ENCODE data around the gene DIPK1B. TPM values are rescaled to one million over a fixed set of nuclear protein-coding genes. Genes with fewer than 3 reads are reported as not detected.

DIPK1B gene
- total RNA-seq, 4 donors from 2014 or later: 4.4 to 12.8 (median 7.5) TPM

GRCh38 chr9:136746621-136747020 lies 34.2 kb downstream of the DIPK1B start:
- TF ChIP-seq, protein P1, sequence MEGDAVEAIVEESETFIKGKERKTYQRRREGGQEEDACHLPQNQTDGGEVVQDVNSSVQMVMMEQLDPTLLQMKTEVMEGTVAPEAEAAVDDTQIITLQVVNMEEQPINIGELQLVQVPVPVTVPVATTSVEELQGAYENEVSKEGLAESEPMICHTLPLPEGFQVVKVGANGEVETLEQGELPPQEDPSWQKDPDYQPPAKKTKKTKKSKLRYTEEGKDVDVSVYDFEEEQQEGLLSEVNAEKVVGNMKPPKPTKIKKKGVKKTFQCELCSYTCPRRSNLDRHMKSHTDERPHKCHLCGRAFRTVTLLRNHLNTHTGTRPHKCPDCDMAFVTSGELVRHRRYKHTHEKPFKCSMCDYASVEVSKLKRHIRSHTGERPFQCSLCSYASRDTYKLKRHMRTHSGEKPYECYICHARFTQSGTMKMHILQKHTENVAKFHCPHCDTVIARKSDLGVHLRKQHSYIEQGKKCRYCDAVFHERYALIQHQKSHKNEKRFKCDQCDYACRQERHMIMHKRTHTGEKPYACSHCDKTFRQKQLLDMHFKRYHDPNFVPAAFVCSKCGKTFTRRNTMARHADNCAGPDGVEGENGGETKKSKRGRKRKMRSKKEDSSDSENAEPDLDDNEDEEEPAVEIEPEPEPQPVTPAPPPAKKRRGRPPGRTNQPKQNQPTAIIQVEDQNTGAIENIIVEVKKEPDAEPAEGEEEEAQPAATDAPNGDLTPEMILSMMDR (IDR thresholded peaks at IDR 0.05): no peak
- DNase-seq (ENCODE audit: low spot score) (no peak), ATAC-seq (ENCODE audit: low FRiP score) (no peak)

GRCh38 chr9:136747161-136748060 lies 35.0 kb downstream of the DIPK1B start:
- no peak for DNase-seq (ENCODE audit: low spot score)
- TF ChIP-seq, protein P1 (IDR thresholded peaks at IDR 0.05): no peak

GRCh38 chr9:136748201-136748600 lies 35.8 kb downstream of the DIPK1B start, which contains the start of gene LCN6:
Gene LCN6, minus strand, starts transcription at chr9:136748525. Its CDS starts 42 bp downstream, at chr9:136748483.
- TF ChIP-seq, protein P1 (IDR thresholded peaks at IDR 0.05): no peak
- ATAC-seq (ENCODE audit: low FRiP score) (no peak), DNase-seq (ENCODE audit: low spot score) (no peak)

More at GRCh38 chr9:136747161-136748060, 35.0 kb downstream of the DIPK1B start:
- ATAC-seq (ENCODE audit: low FRiP score): no peak

GRCh38 chr9:136748666-136749611 lies 36.6 kb downstream of the DIPK1B start:
- DNase-seq (ENCODE audit: low spot score) (no peak), ATAC-seq (ENCODE audit: low FRiP score) (no peak)
- TF ChIP-seq, protein P1 (IDR thresholded peaks at IDR 0.05): no peak

- TF ChIP-seq, protein P1 (IDR thresholded peaks at IDR 0.05): no peak
- DNase-seq (ENCODE audit: low spot score): no peak
- ATAC-seq (ENCODE audit: low FRiP score): no peak
These were observed 38.2 kb downstream of the DIPK1B start for GRCh38 chr9:136750526-136750925.

DNA sequence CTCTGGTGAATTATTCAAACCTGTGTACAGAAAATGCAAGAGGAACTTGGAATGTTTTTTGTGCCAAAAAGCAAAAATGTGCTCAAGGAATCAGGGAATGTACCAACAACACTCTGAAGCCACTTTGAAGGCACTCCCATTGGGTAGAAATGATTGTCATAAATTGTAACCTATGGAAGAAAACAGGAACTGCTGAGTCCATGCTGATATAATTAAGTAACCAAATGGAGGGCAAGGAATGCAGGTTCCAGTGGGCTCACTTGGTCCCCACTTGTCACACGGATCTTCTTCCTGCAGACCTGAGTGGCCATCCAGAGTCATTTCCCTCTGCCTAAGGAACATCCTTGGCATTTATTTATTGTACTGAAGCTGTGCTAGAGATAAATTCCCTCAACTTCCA lies 38.9 kb downstream of the DIPK1B start:
- DNase-seq (ENCODE audit: low spot score) (no peak), ATAC-seq (ENCODE audit: low FRiP score) (no peak)
- TF ChIP-seq, protein P1 (IDR thresholded peaks at IDR 0.05): no peak
